Measurements from ENCODE around the gene APBA2.

The APBA2 gene

DNA sequence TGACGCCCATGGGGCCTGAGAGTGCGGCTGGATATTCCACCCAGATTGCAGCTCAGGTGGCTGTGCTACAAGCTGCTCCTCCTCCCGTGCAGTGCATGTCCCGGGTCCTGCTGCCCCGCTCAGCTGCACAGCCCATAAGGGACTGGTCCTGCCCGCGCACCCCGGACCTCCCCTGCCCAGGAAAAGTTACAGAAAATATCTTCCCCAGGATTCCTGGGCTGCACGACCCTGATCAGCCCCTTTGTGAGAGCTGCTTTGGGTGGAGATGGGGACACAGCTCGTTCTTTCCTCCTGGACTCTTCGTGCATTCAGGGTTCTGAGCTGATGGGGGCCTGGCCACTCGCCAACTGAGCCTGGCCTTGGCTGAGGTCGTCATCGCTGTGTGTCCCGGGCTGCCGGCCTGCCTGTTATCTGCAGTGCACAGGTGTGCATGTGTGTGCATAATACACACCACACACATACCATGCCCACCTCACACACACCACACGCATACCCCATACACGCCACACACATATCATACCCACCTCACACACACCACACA is 28.8 kb downstream of the APBA2 start:
- Histone ChIP-seq H3K4me1 (ENCODE audit: control insufficient read depth, insufficient read depth, low read length) (no peaks in the 10 kb centered on the region), H3K9ac (ENCODE audit: low read length) (no peak overlapping the region), H3K4me3 (ENCODE audit: low read length) (no peak overlapping the region), H3K27me3 (ENCODE audit: control insufficient read depth, insufficient read depth, low read length) (no peaks in the 10 kb centered on the region), H3K36me3 (ENCODE audit: control insufficient read depth, insufficient read depth, low read length) (no peaks in the 10 kb centered on the region), H3K9me3 (ENCODE audit: control insufficient read depth, low read length) (no peaks in the 10 kb centered on the region)

DNA sequence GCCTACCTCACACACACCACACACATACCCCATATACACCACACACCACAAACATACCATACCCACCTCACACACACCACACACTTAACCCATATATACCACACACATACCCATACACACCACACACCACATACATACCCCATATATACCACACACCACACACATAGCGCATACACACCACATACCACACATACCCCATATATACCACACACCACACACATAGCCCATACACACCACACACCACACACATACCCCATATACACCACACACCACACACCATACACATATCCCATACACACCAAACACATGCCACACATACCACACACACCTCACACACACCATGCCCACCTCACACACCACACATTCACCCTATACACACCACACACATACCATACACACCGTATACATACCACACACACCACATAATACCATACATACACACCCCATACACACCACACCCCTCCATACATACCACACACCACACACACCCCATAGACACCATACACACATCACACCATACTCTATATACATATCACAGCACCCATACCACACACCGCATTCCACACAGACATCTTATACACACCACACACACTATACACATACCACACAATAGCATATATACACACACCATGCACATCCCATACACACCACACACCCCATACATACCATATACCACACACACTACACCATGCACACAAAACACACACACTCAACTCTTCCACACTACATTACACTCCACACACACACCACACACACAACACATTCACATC is 29.5 kb downstream of the APBA2 start:
- H3K27me3 ChIP-seq (ENCODE audit: control insufficient read depth, insufficient read depth, low read length), result no peaks in the 10 kb centered on the region
- no peak overlapping the region for H3K9ac ChIP-seq (ENCODE audit: low read length)
- no peaks in the 10 kb centered on the region for H3K36me3 ChIP-seq (ENCODE audit: control insufficient read depth, insufficient read depth, low read length)
- no peaks in the 10 kb centered on the region for H3K9me3 ChIP-seq (ENCODE audit: control insufficient read depth, low read length)
- no peaks in the 10 kb centered on the region for H3K4me1 ChIP-seq (ENCODE audit: control insufficient read depth, insufficient read depth, low read length)
- H3K4me3 ChIP-seq (ENCODE audit: low read length), result no peak overlapping the region

DNA sequence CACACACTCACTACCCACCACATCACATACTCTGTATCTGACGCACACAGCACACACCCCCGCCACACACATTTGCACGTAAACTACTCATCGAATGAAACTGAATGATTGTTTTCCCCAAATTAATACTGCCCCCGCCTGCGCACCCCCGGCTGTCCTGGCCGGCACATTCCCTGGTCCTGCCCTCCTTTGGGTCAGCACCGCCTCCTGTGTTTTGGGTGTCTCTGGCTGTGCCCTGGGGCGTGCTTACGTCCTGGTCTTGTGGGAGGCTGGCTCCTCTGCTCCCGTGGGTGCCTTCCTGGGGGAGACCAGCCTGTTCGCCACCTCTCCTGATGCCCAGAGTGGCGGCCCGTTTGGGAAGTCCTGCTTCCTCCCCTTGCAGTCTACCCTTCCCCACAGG is 30.2 kb downstream of the APBA2 start:
- no peaks in the 10 kb centered on the region for H3K9me3 ChIP-seq (ENCODE audit: control insufficient read depth, low read length)
- H3K9ac ChIP-seq (ENCODE audit: low read length), result no peak overlapping the region
- H3K4me3 ChIP-seq (ENCODE audit: low read length), result no peak overlapping the region
- no peaks in the 10 kb centered on the region for H3K4me1 ChIP-seq (ENCODE audit: control insufficient read depth, insufficient read depth, low read length)
- no peaks in the 10 kb centered on the region for H3K27me3 ChIP-seq (ENCODE audit: control insufficient read depth, insufficient read depth, low read length)
- no peaks in the 10 kb centered on the region for H3K36me3 ChIP-seq (ENCODE audit: control insufficient read depth, insufficient read depth, low read length)

DNA sequence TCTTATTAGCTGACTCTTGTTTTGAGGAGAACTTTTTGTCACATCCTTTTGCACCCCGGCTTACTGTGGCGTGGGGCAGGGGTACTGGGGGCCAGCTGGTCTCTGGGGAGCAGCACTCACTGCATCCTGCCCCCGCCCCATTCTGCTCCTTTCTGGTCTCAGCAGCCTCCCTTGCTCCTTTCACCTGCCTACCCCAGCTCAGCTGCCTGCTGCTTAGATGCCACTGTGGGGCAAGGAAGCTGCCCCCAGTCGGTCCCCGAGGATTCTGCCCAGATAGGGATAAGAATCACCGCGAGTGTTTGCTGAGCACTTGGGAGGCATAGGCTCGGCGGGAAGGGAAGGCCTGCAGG is 32.0 kb downstream of the APBA2 start:
- no peaks in the 10 kb centered on the region for H3K4me1 ChIP-seq (ENCODE audit: control insufficient read depth, insufficient read depth, low read length)
- H3K36me3 ChIP-seq (ENCODE audit: control insufficient read depth, insufficient read depth, low read length), result no peaks in the 10 kb centered on the region
- no peaks in the 10 kb centered on the region for H3K27me3 ChIP-seq (ENCODE audit: control insufficient read depth, insufficient read depth, low read length)
- H3K4me3 ChIP-seq (ENCODE audit: low read length), result no peak overlapping the region
- H3K9ac ChIP-seq (ENCODE audit: low read length), result no peak overlapping the region
- no peaks in the 10 kb centered on the region for H3K9me3 ChIP-seq (ENCODE audit: control insufficient read depth, low read length)

DNA sequence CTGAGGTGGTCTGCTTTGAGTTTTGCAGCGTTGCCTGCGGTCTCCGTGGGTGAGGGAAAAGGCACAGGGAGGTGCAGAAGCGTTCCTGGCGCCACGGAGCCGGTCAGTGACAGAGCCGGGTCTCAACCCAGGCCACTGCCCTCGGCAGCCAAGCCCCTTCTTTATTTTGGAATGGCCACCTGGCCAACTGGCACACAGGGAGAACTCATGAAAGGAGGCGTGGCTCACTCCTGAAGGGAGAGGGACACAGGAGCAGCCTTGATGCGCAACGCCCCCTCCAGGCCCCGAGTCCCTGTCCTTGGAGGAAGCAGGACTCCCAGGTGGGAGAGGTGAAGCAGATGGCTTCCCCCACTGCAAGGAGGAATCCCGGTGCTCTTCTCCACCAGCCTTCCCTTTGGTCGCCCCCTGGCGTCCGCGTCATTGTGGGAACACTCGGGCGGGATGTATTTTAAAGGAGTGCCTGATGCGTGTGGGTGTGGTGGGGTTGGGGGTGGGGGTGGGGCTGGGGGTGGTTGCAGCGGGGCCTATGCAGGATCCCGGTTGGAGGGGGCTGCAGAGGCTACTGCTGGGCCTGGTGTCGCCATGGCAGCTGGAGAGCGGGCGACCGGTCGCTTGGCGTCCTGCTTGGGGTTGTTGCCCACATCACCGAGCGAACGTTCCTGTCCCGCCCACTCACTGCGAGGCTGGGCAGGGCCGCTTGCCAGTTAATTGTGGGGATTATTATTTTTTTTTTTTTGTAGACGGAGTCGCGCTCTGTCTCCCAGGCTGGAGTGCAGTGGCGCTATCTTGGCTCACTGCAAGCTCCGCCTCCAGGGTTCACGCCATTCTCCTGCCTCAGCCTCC is 32.6 kb downstream of the APBA2 start:
- Histone ChIP-seq H3K4me1 (ENCODE audit: control insufficient read depth, insufficient read depth, low read length) (no peaks in the 10 kb centered on the region), H3K9ac (ENCODE audit: low read length) (no peak overlapping the region), H3K27me3 (ENCODE audit: control insufficient read depth, insufficient read depth, low read length) (no peaks in the 10 kb centered on the region), H3K36me3 (ENCODE audit: control insufficient read depth, insufficient read depth, low read length) (no peaks in the 10 kb centered on the region), H3K9me3 (ENCODE audit: control insufficient read depth, low read length) (no peaks in the 10 kb centered on the region), H3K4me3 (ENCODE audit: low read length) (no peak overlapping the region)

DNA sequence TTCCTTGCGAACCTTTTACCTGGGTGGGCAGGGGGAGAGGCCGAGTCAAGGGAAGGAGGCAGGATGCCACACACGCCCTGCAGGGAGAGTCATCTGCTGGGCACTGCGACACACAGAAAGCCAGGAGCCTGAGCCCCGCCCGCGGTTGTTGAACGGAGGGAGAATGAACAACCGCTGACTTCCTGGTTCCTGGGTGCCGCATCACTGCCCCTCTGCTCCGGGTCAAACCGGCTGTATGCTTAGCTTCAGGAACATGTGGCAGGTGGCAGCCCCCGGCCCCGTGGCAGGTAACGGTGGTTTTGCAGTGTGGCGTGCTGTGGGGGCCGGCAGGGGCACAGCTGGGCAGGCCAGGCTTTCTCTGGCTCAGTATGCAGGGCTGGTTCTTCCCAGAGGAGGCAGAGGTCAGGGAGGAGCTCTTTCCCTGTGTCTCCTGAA is 33.4 kb downstream of the APBA2 start:
- no peaks in the 10 kb centered on the region for H3K27me3 ChIP-seq (ENCODE audit: control insufficient read depth, insufficient read depth, low read length)
- no peak overlapping the region for H3K9ac ChIP-seq (ENCODE audit: low read length)
- H3K4me3 ChIP-seq (ENCODE audit: low read length), result no peak overlapping the region
- no peaks in the 10 kb centered on the region for H3K9me3 ChIP-seq (ENCODE audit: control insufficient read depth, low read length)
- no peaks in the 10 kb centered on the region for H3K36me3 ChIP-seq (ENCODE audit: control insufficient read depth, insufficient read depth, low read length)
- no peaks in the 10 kb centered on the region for H3K4me1 ChIP-seq (ENCODE audit: control insufficient read depth, insufficient read depth, low read length)

DNA sequence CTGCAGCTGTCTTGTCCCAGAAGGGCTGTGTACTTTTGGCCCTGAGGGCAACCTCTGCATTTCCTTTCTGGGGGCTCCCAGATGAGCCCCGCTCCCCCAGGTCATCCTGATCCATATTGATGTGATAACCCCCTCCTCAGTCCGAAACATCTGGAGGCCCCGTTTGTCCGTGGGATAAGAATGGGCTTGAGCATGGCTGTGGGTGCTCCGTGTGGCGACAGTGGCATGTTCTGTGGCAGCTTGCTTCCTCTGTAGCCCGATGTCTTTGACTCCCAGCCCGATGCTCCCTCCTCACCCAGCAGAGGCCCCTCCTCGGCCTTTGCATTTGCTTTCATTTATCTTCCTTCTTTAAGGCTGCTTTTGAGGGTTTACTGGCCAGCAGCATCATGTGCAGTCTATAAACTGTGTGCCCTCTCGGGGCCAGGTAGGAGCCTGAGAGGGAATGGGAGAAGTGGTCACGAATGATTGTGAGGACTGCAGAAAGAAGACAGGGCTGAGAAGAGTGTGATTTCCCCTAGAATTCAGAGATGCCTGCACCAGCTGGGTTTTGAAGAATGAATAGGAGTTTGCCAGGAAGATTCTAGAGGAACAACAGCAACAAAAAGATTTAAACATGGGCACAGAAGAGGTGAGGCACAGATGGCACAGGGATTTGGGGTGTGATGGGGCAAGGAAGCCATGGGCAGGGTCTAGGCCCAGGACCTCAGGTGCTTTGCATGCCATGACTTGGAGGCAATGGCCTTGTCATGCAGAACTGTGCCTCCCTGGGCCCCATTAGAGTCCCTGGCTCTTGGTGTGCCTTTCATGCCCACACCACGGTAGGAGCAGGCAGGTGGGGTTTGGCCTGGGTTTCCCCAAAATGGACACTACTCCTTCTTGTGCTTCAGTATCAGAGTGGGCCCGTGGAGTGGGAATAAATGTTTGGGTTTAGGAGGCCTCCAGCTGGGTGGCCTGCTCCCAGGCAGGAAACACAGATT is 34.2 kb downstream of the APBA2 start:
- Histone ChIP-seq H3K4me3 (ENCODE audit: low read length) (no peak overlapping the region), H3K27me3 (ENCODE audit: control insufficient read depth, insufficient read depth, low read length) (no peaks in the 10 kb centered on the region), H3K4me1 (ENCODE audit: control insufficient read depth, insufficient read depth, low read length) (no peaks in the 10 kb centered on the region), H3K36me3 (ENCODE audit: control insufficient read depth, insufficient read depth, low read length) (no peaks in the 10 kb centered on the region), H3K9ac (ENCODE audit: low read length) (no peak overlapping the region), H3K9me3 (ENCODE audit: control insufficient read depth, low read length) (no peaks in the 10 kb centered on the region)

DNA sequence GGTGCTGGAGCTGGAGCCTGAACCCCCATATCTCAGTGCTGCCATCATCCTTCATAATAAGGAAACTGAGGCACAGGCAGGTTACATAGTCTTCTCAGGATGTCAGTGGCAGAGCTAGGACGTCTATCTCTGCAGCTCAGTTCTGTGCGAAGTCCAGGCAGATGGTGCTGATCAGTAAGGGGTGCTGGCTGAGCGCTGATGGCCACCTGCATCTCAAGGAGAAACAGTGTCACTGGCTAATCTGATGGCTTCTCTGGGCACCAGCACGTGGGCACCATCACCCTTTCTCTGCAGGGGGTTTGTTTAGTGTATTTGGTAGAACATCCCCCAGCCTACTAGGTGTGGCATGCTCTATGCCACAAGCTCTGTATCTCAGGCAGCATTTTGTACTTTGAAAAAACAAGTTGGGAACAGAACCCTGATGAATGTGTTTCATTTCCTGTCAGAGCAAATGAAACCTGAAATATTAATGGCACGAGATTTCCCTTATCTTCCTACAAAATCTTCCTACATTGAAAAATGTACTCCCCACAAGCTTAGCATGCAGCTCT is 35.1 kb downstream of the APBA2 start:
- H3K4me1 ChIP-seq (ENCODE audit: control insufficient read depth, insufficient read depth, low read length), result no peaks in the 10 kb centered on the region
- no peaks in the 10 kb centered on the region for H3K27me3 ChIP-seq (ENCODE audit: control insufficient read depth, insufficient read depth, low read length)
- no peak overlapping the region for H3K9ac ChIP-seq (ENCODE audit: low read length)
- no peak overlapping the region for H3K4me3 ChIP-seq (ENCODE audit: low read length)
- H3K36me3 ChIP-seq (ENCODE audit: control insufficient read depth, insufficient read depth, low read length), result no peaks in the 10 kb centered on the region
- no peaks in the 10 kb centered on the region for H3K9me3 ChIP-seq (ENCODE audit: control insufficient read depth, low read length)

DNA sequence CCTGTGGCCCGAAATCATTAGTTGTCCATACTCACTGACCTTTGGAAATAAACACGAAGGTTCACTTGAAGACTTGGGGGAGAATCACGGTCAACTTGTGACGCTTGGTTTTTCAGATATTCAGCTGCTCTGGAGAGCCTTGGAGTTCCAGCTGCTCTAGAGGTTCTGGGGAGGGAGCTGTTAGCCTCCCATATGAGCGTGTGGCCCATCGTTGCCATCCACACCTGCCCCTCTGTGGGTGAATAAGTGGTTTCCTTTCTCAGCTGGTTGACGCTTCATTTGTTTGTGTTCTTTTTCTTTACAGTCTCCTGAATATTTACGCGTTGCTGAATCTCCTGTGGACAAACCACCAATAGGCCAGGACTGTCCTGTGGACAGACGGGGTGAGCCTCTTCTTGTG is 35.6 kb downstream of the APBA2 start:
- Histone ChIP-seq H3K9me3 (ENCODE audit: control insufficient read depth, low read length) (no peaks in the 10 kb centered on the region), H3K36me3 (ENCODE audit: control insufficient read depth, insufficient read depth, low read length) (no peaks in the 10 kb centered on the region), H3K27me3 (ENCODE audit: control insufficient read depth, insufficient read depth, low read length) (no peaks in the 10 kb centered on the region), H3K4me3 (ENCODE audit: low read length) (no peak overlapping the region), H3K9ac (ENCODE audit: low read length) (no peak overlapping the region), H3K4me1 (ENCODE audit: control insufficient read depth, insufficient read depth, low read length) (no peaks in the 10 kb centered on the region)

DNA sequence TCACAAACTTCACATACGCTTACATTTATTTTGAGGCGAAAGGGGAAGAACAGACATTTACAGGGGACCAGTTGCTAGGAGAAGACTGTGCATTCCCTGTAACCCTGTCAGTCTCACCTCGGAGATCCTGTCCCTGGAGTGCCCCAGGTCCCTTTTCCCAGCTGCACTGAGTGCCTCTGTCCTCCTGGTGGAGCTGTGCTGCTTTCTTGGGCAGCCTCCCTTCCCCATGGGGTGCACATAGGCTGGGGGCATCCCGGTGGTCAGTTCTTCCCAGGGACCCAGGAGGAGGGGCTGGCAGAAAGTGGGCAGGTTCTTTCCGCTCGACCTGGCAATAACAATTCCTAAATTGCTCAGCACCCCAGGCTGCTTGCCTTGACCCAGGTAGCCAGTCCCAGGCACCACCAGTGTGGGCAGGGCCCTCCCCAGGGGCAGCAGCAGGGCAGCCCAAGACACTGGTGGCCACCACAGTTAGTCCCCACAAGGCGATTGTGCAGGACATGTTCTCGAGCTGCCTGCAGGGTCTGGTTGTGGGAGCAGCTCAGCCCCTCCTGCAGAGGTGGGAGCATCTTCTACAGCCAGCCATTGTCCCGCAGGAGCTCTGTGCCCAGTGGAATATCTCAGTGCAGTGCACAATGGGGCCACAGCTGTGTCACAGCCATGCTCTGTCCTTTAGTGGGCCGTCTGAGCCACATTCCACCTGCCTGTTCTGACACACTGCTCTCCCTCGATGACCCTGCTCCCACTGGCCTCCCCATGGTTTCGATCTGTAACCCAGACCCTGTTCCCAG is 36.3 kb downstream of the APBA2 start:
- no peaks in the 10 kb centered on the region for H3K27me3 ChIP-seq (ENCODE audit: control insufficient read depth, insufficient read depth, low read length)
- no peak overlapping the region for H3K9ac ChIP-seq (ENCODE audit: low read length)
- no peak overlapping the region for H3K4me3 ChIP-seq (ENCODE audit: low read length)

DNA sequence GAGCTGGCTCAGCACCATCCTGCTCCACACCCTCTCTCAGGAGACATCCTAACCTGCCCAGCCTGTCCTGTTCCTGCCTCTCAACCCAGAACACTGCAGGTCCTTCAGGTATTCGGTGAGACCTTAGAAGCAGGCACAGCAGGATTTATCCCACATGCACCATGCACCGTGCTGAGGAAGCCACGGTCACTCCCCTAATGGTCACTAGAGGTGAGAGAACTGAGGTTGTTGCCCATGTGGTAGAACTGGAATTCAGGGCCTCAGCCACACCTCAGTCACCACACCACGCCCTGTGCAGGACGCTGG is 36.9 kb downstream of the APBA2 start:
- Histone ChIP-seq H3K36me3 (ENCODE audit: control insufficient read depth, insufficient read depth, low read length) (no peaks in the 10 kb centered on the region), H3K4me1 (ENCODE audit: control insufficient read depth, insufficient read depth, low read length) (no peaks in the 10 kb centered on the region), H3K27me3 (ENCODE audit: control insufficient read depth, insufficient read depth, low read length) (no peaks in the 10 kb centered on the region), H3K9ac (ENCODE audit: low read length) (no peak overlapping the region), H3K4me3 (ENCODE audit: low read length) (no peak overlapping the region), H3K9me3 (ENCODE audit: control insufficient read depth, low read length) (no peaks in the 10 kb centered on the region)

More for the DNA sequence above, 36.3 kb downstream of the APBA2 start:
- Histone ChIP-seq H3K9me3 (ENCODE audit: control insufficient read depth, low read length) (no peaks in the 10 kb centered on the region), H3K36me3 (ENCODE audit: control insufficient read depth, insufficient read depth, low read length) (no peaks in the 10 kb centered on the region), H3K4me1 (ENCODE audit: control insufficient read depth, insufficient read depth, low read length) (no peaks in the 10 kb centered on the region)
